WI38 (cell line): Measurements from ENCODE around the gene FIP1L1.

Experiments
- H3K4me3 ChIP-seq: 2 replicates; pipeline ENCODE4 v1.5.1; 2011; ENCODE audit warnings: low read depth, mild to moderate bottlenecking, control low read depth, low read length
- CTCF ChIP-seq: IDR thresholded peaks from 2 replicates; pipeline ENCODE4 v1.5.1; 2012; ENCODE audit warnings: low read depth, mild to moderate bottlenecking, control low read depth, low read length

The FIP1L1 gene

GRCh38 chr4:53436251-53436650 is 58.8 kb downstream of the FIP1L1 start:
- no peak for TF ChIP-seq CTCF
- no peak overlapping the region for H3K4me3 ChIP-seq

DNA sequence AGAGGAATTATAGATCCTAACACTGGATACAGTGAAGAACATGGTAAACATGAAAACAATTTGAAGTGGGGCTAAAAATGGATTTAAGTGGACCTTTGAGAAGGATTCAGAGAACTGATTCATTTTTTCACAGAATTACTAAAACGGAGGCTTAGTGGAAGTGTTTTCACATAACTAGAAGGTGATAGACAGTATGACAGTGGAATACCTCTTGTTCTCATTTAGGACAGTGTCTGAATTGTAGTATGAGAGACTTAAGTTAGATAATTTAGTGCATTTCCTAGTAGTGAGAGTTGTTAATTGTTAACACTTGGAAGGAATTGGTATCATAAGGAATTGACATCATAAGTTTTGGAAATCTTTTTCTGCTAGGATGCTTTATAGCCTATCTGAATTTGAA is 64.1 kb downstream of the FIP1L1 start:
- no peak for TF ChIP-seq CTCF
- no peak overlapping the region for H3K4me3 ChIP-seq

DNA sequence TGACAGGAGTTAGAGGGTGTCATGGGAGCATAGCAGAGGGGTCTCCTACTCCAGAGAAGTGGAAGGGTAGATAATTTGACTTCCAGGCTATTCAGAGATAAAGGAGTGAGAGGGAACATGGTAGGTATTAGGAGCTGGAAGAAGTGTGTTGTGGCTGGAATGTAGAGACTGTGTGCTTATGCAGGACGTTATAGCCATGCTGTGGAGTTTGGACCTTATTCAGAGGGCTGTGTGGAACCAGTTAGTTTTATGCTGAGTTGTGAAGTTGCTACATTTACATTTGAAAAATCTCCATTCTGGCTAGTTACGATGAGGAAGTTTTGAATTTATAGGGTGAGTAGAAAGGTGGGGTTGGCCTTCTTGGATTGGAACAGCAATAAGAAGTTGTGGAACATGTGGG is 67.5 kb downstream of the FIP1L1 start:
- no peak overlapping the region for H3K4me3 ChIP-seq
- TF ChIP-seq CTCF: no peak

DNA sequence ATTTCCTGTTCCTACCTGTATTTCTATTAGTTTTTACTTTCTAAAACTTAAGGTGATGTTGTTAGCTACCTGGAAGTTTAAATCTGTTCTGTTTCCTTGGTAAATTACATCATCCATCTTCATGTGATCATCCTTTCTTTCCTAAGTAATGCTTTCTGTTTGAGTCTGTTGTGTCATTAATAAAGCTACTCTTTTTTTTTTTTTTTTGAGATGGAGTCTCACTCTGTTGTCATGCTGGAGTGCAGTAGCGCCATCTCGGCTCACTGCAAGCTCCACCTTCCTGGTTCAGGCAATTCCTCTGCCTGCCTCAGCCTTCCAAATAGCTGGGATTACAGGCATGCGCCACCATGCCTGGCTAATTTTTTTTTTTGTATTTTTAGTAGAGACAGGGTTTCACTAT is 73.3 kb downstream of the FIP1L1 start:
- no peak overlapping the region for H3K4me3 ChIP-seq
- no peak for TF ChIP-seq CTCF

DNA sequence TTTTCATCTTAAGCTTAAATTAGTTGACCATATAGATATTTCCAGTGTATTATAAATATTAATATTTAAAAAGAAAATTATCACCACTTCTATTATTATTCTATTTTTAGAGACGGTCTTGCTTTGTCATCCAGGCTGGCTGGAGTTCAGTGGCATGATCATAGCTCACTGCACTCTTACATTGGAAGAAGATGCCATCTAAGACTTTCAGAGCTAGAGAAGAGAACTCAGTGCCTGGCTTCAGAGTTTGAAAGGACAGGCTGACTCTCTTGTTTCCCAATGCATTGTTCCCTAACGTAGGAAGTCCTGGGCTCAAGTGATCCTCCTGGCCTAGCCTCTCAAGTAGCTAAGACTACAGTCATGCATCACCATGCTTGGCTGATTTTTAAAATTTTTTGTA is 75.9 kb downstream of the FIP1L1 start:
- no peak overlapping the region for H3K4me3 ChIP-seq
- TF ChIP-seq CTCF: no peak

DNA sequence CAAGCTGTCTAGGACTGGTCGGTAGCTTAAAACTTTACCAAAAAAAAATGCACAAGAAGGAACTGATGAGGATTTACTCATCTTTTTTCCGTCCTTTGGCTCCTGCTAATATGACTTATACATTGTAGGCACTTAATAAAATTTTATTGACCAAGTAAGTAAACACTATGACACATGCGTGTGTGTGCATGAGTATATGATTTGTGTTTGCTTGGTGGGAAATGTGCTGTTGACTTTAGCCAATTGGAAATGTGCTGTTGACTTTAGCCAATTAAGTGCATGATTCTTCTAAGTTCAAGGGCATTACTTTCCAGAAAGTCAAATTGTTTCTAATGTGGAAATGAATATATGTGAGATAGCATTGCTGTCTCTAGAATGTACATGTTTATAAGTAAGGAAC is 78.3 kb downstream of the FIP1L1 start:
- TF ChIP-seq CTCF: no peak
- no peak overlapping the region for H3K4me3 ChIP-seq

DNA sequence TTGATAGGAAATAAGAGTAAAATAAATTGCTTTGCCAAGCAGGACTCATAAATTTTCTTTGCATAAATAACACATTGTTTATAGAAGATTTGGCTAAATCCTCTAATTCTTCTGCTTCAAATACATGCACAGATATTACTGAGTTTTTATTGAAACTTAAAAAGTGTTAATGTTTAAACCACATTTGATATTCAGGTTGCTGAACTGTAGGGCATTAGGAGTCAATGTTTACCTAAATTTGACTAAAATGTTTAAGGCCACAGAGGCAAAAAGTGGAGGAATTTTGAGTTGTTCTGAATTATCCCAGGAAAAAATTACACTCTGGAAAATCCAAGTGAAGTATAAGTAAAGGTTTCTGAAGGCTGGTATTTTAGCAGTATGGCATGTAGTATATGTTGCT is 78.7 kb downstream of the FIP1L1 start:
- no peak for TF ChIP-seq CTCF

DNA sequence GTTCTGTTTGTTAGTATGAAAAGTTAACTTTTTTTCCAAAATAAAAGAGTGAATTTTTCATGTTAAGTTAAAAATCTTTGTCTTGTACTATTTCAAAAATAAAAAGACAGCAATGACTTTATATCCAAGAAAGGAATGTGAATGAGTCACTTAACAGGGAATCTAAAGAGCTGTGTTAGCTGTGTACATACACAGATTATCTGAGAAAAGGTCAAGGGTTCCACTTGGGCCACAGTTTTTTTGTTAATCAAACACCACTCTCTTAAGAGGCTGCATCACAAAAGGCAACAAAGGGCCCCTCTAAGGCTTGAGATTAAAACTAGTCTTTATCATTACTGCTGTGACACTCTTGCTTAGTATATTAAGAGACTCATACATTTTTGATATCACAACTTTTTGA is 82.1 kb downstream of the FIP1L1 start:
- no peak for TF ChIP-seq CTCF
- H3K4me3 ChIP-seq: no peak overlapping the region

More for the DNA sequence above, 78.7 kb downstream of the FIP1L1 start:
- no peak overlapping the region for H3K4me3 ChIP-seq
